Panc1 (cell line): ENCODE results near the gene GPD1.

Experiments used
- POLR2AphosphoS5 ChIP-seq: IDR thresholded peaks from 2 replicates; pipeline ENCODE4 v1.6.1; 2012; ENCODE audit warnings: mild to moderate bottlenecking, low read depth, low read length, moderate library complexity
- REST ChIP-seq, 2 experiments: IDR thresholded peaks; 2 replicates each; pipeline ENCODE4 v1.6.1; 2011 to 2012; ENCODE audit warnings: low read depth in 2 of 2, control low read depth in 1 of 2, low read length in 1 of 2, mild to moderate bottlenecking in 1 of 2, moderate library complexity in 1 of 2; ENCODE audit not compliant: insufficient read depth in 1 of 2
- TF ChIP-seq, protein P1 (sequence below): fragments of 450-650 bp; IDR thresholded peaks from 2 replicates; pipeline ENCODE4 v1.5.1; 2017; ENCODE audit warnings: mild to moderate bottlenecking

GRCh38 chr12:50087151-50087550 lies 16.7 kb upstream of the GPD1 start:
- TF ChIP-seq, protein P1, sequence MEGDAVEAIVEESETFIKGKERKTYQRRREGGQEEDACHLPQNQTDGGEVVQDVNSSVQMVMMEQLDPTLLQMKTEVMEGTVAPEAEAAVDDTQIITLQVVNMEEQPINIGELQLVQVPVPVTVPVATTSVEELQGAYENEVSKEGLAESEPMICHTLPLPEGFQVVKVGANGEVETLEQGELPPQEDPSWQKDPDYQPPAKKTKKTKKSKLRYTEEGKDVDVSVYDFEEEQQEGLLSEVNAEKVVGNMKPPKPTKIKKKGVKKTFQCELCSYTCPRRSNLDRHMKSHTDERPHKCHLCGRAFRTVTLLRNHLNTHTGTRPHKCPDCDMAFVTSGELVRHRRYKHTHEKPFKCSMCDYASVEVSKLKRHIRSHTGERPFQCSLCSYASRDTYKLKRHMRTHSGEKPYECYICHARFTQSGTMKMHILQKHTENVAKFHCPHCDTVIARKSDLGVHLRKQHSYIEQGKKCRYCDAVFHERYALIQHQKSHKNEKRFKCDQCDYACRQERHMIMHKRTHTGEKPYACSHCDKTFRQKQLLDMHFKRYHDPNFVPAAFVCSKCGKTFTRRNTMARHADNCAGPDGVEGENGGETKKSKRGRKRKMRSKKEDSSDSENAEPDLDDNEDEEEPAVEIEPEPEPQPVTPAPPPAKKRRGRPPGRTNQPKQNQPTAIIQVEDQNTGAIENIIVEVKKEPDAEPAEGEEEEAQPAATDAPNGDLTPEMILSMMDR = no peak
- TF ChIP-seq REST (IDR thresholded peaks at IDR 0.05; ENCODE audit: insufficient read depth in 1 of 2, low read depth in 2 of 2, low read length in 1 of 2) (no peak), POLR2AphosphoS5 (no peak)
